Measurements from ENCODE around the gene CLVS2. TPM values are rescaled to one million over a fixed set of nuclear protein-coding genes. Genes with fewer than 3 reads are reported as not detected.

The CLVS2 gene
- polyA plus RNA-seq, 2 of the 4 experiments (the other 2 are of a cell fraction), result 0.01 to 0.04 TPM

- WGBS (ENCODE audit: missing lambda C conversion rate), result 56% methylated on average over 8 of the region's 8 CpGs
- ChIA-PET POLR2A (no interaction called here), CTCF (no interaction called here)
- no peak for TF ChIP-seq KDM5A (IDR thresholded peaks at IDR 0.05)
- TF ChIP-seq RAD21 (conservative IDR thresholded peaks at IDR 0.05 in 1 of 2, IDR thresholded peaks at IDR 0.05 in 1 of 2), result no peak
- DNase-seq (ENCODE audit: low read depth in 1 of 2, low spot score in 1 of 2) (no peak), ATAC-seq (no peak), FAIRE-seq (no peak)
- no peaks in the 10 kb centered on the region for H3K9me3 ChIP-seq
- H3K4me2 ChIP-seq, result no peak overlapping the region
- no peaks in the 10 kb centered on the region for H3K4me1 ChIP-seq
- H3K4me3 ChIP-seq, result no peak overlapping the region
- no peak overlapping the region for H3K27ac ChIP-seq
Observed at GRCh38 chr6:123053602-123054225, 57.7 kb downstream of the CLVS2 start.

- TF ChIP-seq FOXS1 (CRISPR knock-in tag; IDR thresholded peaks at IDR 0.05) (no peak), TP53 (CRISPR knock-in tag; IDR thresholded peaks at IDR 0.05) (no peak), EHF (CRISPR knock-in tag; IDR thresholded peaks at IDR 0.05) (no peak), MAFK (IDR thresholded peaks at IDR 0.05; ENCODE audit: partially characterized antibody) (no peak), ESRRA (IDR thresholded peaks at IDR 0.05; ENCODE audit: borderline replicate concordance, low read length) (no peak), NR3C1 (IDR thresholded peaks at IDR 0.05) (no peak), RARB (CRISPR knock-in tag; IDR thresholded peaks at IDR 0.05) (no peak), SREBF2 (IDR thresholded peaks at IDR 0.05) (no peak), HES2 (IDR thresholded peaks at IDR 0.05) (no peak)
- Histone ChIP-seq H3K9me3 (no peaks in the 10 kb centered on the region), H3K27ac (no peak overlapping the region), H3K4me2 (no peak overlapping the region), H3K4me1 (no peaks in the 10 kb centered on the region), H3K4me3 (no peak overlapping the region)
- no peak for ATAC-seq
- DNase-seq (ENCODE audit: low read depth in 1 of 2, low spot score in 1 of 2), result no peak
- no peak for FAIRE-seq
- CTCF ChIA-PET, result no interaction called here
- 50% methylated on average over 1 of the region's 1 CpG for WGBS (ENCODE audit: missing lambda C conversion rate)
- POLR2A ChIA-PET, result no interaction called here
Observed at GRCh38 chr6:123055256-123055655, 59.2 kb downstream of the CLVS2 start.

- FAIRE-seq, result no peak
- DNase-seq (ENCODE audit: low read depth in 1 of 2, low spot score in 1 of 2), result no peak
- TF ChIP-seq FOSB (CRISPR knock-in tag; IDR thresholded peaks at IDR 0.05), result no peak
- no peak for TF ChIP-seq CTCF (IDR thresholded peaks at IDR 0.05)
- TF ChIP-seq PHF8 (IDR thresholded peaks at IDR 0.05; ENCODE audit: borderline replicate concordance, low read depth), result no peak
- no peak for TF ChIP-seq MAZ (IDR thresholded peaks at IDR 0.05; ENCODE audit: borderline replicate concordance, low read depth, low read length)
- no peak for TF ChIP-seq NFE2L2 (conservative IDR thresholded peaks at IDR 0.05; ENCODE audit: low read length)
- no peak for TF ChIP-seq MYC (IDR thresholded peaks at IDR 0.05; ENCODE audit: borderline replicate concordance, low read length)
- no peak for TF ChIP-seq MAFK (IDR thresholded peaks at IDR 0.05; ENCODE audit: partially characterized antibody)
- TF ChIP-seq ATOH8 (CRISPR knock-in tag; IDR thresholded peaks at IDR 0.05; ENCODE audit: low read depth), result no peak
- no peak for TF ChIP-seq ZNF302 (CRISPR knock-in tag; IDR thresholded peaks at IDR 0.05)
- no peak for TF ChIP-seq CBX8 (IDR thresholded peaks at IDR 0.05)
- TF ChIP-seq POLR2A (IDR thresholded peaks at IDR 0.05; ENCODE audit: low read length), result no peak
- TF ChIP-seq RNF2 (IDR thresholded peaks at IDR 0.05; ENCODE audit: borderline replicate concordance, low read depth), result no peak
- TF ChIP-seq POLR2AphosphoS2 (conservative IDR thresholded peaks at IDR 0.05; ENCODE audit: low read length), result no peak
- TF ChIP-seq JUNB (IDR thresholded peaks at IDR 0.05), result no peak
- TF ChIP-seq KDM1A (IDR thresholded peaks at IDR 0.05; ENCODE audit: low read depth), result no peak
- TF ChIP-seq HMGXB4 (CRISPR knock-in tag; IDR thresholded peaks at IDR 0.05; ENCODE audit: borderline replicate concordance), result no peak
- no peak for TF ChIP-seq RAD21 (conservative IDR thresholded peaks at IDR 0.05 in 1 of 2, IDR thresholded peaks at IDR 0.05 in 1 of 2)
- 38% methylated on average over 1 of the region's 1 CpG for WGBS (ENCODE audit: missing lambda C conversion rate)
- POLR2A ChIA-PET, result no interaction called here
- H3K27ac ChIP-seq, result no peak overlapping the region
- H3K4me1 ChIP-seq, result no peaks in the 10 kb centered on the region
- H3K4me3 ChIP-seq, result no peak overlapping the region
- no peak for ATAC-seq
- H3K4me2 ChIP-seq, result no peak overlapping the region
- CTCF ChIA-PET, result no interaction called here
- H3K9me3 ChIP-seq, result no peaks in the 10 kb centered on the region
Observed at GRCh38 chr6:123062670-123063069, 66.6 kb downstream of the CLVS2 start.

Measured in A549 (cell line).